Measurements from ENCODE around the gene PLLP. TPM values are rescaled to one million over a fixed set of nuclear protein-coding genes. Genes with fewer than 3 reads are reported as not detected.

PLLP gene
- polyA plus RNA-seq, 1 donor (not counting 4 experiments of a cell fraction or from before 2014, with no cell fraction given) = 8.7 TPM

GRCh38 chr16:57258910-57259475 is 25.5 kb downstream of the PLLP start:
- FAIRE-seq = no peak
- dilution Hi-C loops (cut with MboI; ENCODE audit: extremely low pct_ligation_motif_present, low sequenced_read_pairs) = no loop called here
- H4K20me1 ChIP-seq (ENCODE audit: control insufficient read depth, extremely low read depth, insufficient read depth, low read length) = no peaks in the 10 kb centered on the region
- DNase-seq (ENCODE audit: low read depth, low spot score) = no peak
- no peak overlapping the region for H3K4me2 ChIP-seq (ENCODE audit: control insufficient read depth, extremely low read depth, insufficient read depth, low read depth, low read length)
- H3K4me1 ChIP-seq (ENCODE audit: control insufficient read depth, extremely low read depth, insufficient read depth, low read length) = peaks cover 51% of the 10 kb centered on the region
- H3K9me1 ChIP-seq (ENCODE audit: control insufficient read depth, extremely low read depth, insufficient read depth, low read length) = no peaks in the 10 kb centered on the region
- peaks cover 0 to 1% of the 10 kb centered on the region in 2 experiments for H3K36me3 ChIP-seq (ENCODE audit: control insufficient read depth in 2 of 2, extremely low read depth in 1 of 2, insufficient read depth in 2 of 2, low read length in 2 of 2)
- peak overlapping the region; percentile 31 for H3K27ac ChIP-seq (ENCODE audit: control insufficient read depth, insufficient read depth, low read length)
- no peaks in the 10 kb centered on the region for H3K9me3 ChIP-seq (ENCODE audit: control insufficient read depth, low read depth, low read length)
- no peaks in the 10 kb centered on the region for H3K79me2 ChIP-seq (ENCODE audit: control insufficient read depth, insufficient read depth, low read length)
- no peak overlapping the region for H2AFZ ChIP-seq (ENCODE audit: control insufficient read depth, low read length)
- H3K27me3 ChIP-seq (ENCODE audit: control insufficient read depth, extremely low read depth, insufficient read depth, low read length) = no peaks in the 10 kb centered on the region
- TF ChIP-seq EZH2 (IDR thresholded peaks at IDR 0.05; ENCODE audit: low read length) = no peak
- no peak for TF ChIP-seq CTCF (optimal IDR thresholded peaks at IDR 0.05 in 1 of 3, IDR thresholded peaks at IDR 0.05 in 1 of 3, conservative IDR thresholded peaks at IDR 0.05 in 1 of 3; ENCODE audit: extremely low read depth in 1 of 3, insufficient read depth in 2 of 3, low read length in 3 of 3)
- no peak overlapping the region for H3K4me3 ChIP-seq (ENCODE audit: control insufficient read depth in 2 of 3, extremely low read depth in 1 of 3, insufficient read depth in 2 of 3, low read depth in 1 of 3, low read length in 3 of 3)
- no peak overlapping the region for H3K9ac ChIP-seq (ENCODE audit: control insufficient read depth, extremely low read depth, insufficient read depth, low read length)

GRCh38 chr16:57258226-57258909 is 26.1 kb downstream of the PLLP start:
- FAIRE-seq (no peak), DNase-seq (ENCODE audit: low read depth, low spot score) (no peak)
- Histone ChIP-seq H3K4me3 (ENCODE audit: control insufficient read depth in 2 of 3, extremely low read depth in 1 of 3, insufficient read depth in 2 of 3, low read depth in 1 of 3, low read length in 3 of 3) (no peak overlapping the region), H3K9me1 (ENCODE audit: control insufficient read depth, extremely low read depth, insufficient read depth, low read length) (no peaks in the 10 kb centered on the region), H4K20me1 (ENCODE audit: control insufficient read depth, extremely low read depth, insufficient read depth, low read length) (no peaks in the 10 kb centered on the region), H3K27me3 (ENCODE audit: control insufficient read depth, extremely low read depth, insufficient read depth, low read length) (no peaks in the 10 kb centered on the region), H3K4me1 (ENCODE audit: control insufficient read depth, extremely low read depth, insufficient read depth, low read length) (peaks cover 49% of the 10 kb centered on the region), H3K27ac (ENCODE audit: control insufficient read depth, insufficient read depth, low read length) (no peak overlapping the region), H3K9ac (ENCODE audit: control insufficient read depth, extremely low read depth, insufficient read depth, low read length) (no peak overlapping the region), H3K4me2 (ENCODE audit: control insufficient read depth, extremely low read depth, insufficient read depth, low read depth, low read length) (no peak overlapping the region), H3K79me2 (ENCODE audit: control insufficient read depth, insufficient read depth, low read length) (no peaks in the 10 kb centered on the region), H3K9me3 (ENCODE audit: control insufficient read depth, low read depth, low read length) (no peaks in the 10 kb centered on the region), H3K36me3 (ENCODE audit: control insufficient read depth in 2 of 2, extremely low read depth in 1 of 2, insufficient read depth in 2 of 2, low read length in 2 of 2) (peaks cover 0 to 1% of the 10 kb centered on the region in 2 experiments), H2AFZ (ENCODE audit: control insufficient read depth, low read length) (no peak overlapping the region)
- dilution Hi-C loops (cut with MboI; ENCODE audit: extremely low pct_ligation_motif_present, low sequenced_read_pairs) = no loop called here
- TF ChIP-seq EZH2 (IDR thresholded peaks at IDR 0.05; ENCODE audit: low read length) (no peak), CTCF (optimal IDR thresholded peaks at IDR 0.05 in 1 of 3, IDR thresholded peaks at IDR 0.05 in 1 of 3, conservative IDR thresholded peaks at IDR 0.05 in 1 of 3; ENCODE audit: extremely low read depth in 1 of 3, insufficient read depth in 2 of 3, low read length in 3 of 3) (no peak)
